ENCODE results near the gene KIR2DL3. TPM values are rescaled to one million over a fixed set of nuclear protein-coding genes. Genes with fewer than 3 reads are reported as not detected.
"Not testable (repeated sequence)": the region's sequence is repeated elsewhere in the genome, so short reads cannot be mapped to it uniquely, and the experiment has no call there.

The KIR2DL3 gene
- total RNA-seq, 4 donors from 2014 or later: not detected

GRCh38 chr19:54729416-54730188, 8.7 kb upstream of the KIR2DL3 start:
- H3K27ac ChIP-seq: no peak overlapping the region
- no peaks in the 10 kb centered on the region for H3K4me1 ChIP-seq
- no peaks in the 10 kb centered on the region for H3K36me3 ChIP-seq
- no peak for DNase-seq (ENCODE audit: low spot score in 2 of 2)
- H3K4me3 ChIP-seq: no peak overlapping the region
- WGBS, 2 donors: 77 to 80% methylated on average over 11 to 15 of the region's 15 CpGs
- TF ChIP-seq CTCF (IDR thresholded peaks at IDR 0.05): no peak
- no peak for TF ChIP-seq EP300 (IDR thresholded peaks at IDR 0.05)
- no peak for TF ChIP-seq POLR2A (IDR thresholded peaks at IDR 0.05)
- H3K27me3 ChIP-seq: no peaks in the 10 kb centered on the region
- peaks cover 0 to 24% (median 0%) of the 10 kb centered on the region in 4 donors for H3K9me3 ChIP-seq

DNA sequence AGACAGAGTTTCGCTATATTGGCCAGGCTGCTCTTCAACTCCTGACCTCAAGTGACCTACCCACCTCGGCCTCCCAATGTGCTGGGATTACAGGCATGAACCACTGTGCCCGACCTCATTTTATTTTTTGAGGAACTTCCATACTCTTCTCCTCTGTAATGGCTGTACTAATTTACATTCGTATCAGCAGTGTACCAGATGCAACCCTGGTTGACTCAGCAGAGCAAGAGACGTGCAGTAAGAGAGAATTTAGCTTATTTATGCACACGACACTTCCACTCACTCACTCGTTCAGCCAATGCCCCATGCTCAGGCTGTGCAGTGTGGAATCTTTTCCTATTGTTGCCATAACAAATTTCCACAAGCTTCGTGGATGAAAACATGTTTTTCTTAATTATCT, 7.1 kb upstream of the KIR2DL3 start:
- 58 to 60% methylated on average over 8 of the region's 8 CpGs for WGBS, 2 donors
- Histone ChIP-seq H3K4me3 (no peak overlapping the region), H3K4me1 (no peaks in the 10 kb centered on the region), H3K9me3 (peaks cover 0 to 19% (median 0%) of the 10 kb centered on the region in 4 donors), H3K36me3 (no peaks in the 10 kb centered on the region), H3K27ac (no peak overlapping the region), H3K27me3 (no peaks in the 10 kb centered on the region)
- no peak for TF ChIP-seq CTCF (IDR thresholded peaks at IDR 0.05)
- no peak for DNase-seq (ENCODE audit: low spot score in 2 of 2)

GRCh38 chr19:54738715-54739114, 402 bp downstream of the KIR2DL3 start:
- Histone ChIP-seq H3K36me3 (no peaks in the 10 kb centered on the region), H3K4me3 (no peak overlapping the region), H3K4me1 (no peaks in the 10 kb centered on the region), H3K27ac (no peak overlapping the region), H3K27me3 (no peaks in the 10 kb centered on the region), H3K9me3 (no peaks in the 10 kb centered on the region)
- no peak for TF ChIP-seq EP300 (IDR thresholded peaks at IDR 0.05)
- TF ChIP-seq POLR2A (IDR thresholded peaks at IDR 0.05): no peak
- no peak for TF ChIP-seq CTCF (IDR thresholded peaks at IDR 0.05)
- 59 to 75% methylated on average over 1 of the region's 1 CpG for WGBS, 2 donors
- DNase-seq (ENCODE audit: low spot score in 2 of 2): no peak

DNA sequence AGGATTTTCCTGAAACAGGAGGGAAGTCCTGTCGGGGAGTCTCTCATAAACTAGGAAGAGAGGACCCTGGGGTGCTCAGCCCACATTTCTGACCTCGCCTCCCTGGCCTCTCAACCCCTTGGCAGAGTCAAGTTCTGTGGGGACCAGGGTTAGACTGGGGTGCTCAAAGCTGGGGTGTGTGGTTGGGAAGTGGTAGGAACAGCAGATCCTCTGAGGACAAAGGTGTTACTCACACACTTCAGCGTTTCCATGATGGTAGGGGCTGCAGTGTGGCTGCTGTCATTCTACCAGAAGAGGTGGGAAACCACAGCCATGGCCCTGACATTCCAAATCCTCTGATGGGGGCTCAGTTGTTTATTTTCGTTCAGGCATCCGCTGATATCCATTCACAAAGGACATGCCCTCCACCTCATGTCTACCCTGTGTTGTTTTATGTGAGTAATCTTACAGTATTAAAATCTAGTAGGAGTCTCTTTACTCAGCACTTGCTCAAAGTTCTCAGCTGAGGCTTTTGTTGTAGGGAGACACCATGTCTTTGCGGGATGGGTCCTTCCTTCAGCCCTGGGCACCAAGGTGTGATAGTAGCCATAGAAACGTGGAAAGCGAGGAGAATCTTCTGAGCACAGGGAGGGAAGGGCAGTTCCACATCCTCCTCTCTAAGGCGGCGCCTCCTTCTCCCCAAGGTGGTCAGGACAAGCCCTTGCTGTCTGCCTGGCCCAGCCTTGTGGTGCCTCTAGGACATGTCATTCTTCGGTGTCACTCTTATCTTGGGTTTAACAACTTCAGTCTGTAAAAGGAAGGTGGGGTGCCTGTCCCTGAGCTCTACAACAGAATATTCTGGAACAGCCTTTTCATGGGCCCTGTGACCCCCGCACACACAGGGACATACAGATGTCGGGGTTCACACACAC, 1.5 kb downstream of the KIR2DL3 start:
- no peak for TF ChIP-seq EP300 (IDR thresholded peaks at IDR 0.05)
- no peak for TF ChIP-seq POLR2A (IDR thresholded peaks at IDR 0.05)
- TF ChIP-seq CTCF (IDR thresholded peaks at IDR 0.05): no peak
- Histone ChIP-seq H3K27ac (no peak overlapping the region), H3K4me1 (no peaks in the 10 kb centered on the region), H3K4me3 (no peak overlapping the region), H3K27me3 (no peaks in the 10 kb centered on the region), H3K36me3 (no peaks in the 10 kb centered on the region), H3K9me3 (peaks cover 0 to 5% (median 0%) of the 10 kb centered on the region in 4 donors)
- WGBS, 2 donors: 77 to 79% methylated on average over 13 of the region's 13 CpGs
- DNase-seq (ENCODE audit: low spot score in 2 of 2): no peak

- not testable (repeated sequence) for H3K27me3 ChIP-seq; H3K9me3 ChIP-seq; H3K36me3 ChIP-seq; H3K27ac ChIP-seq; H3K4me3 ChIP-seq; DNase-seq (ENCODE audit: low spot score in 2 of 2); H3K4me1 ChIP-seq
- WGBS, 2 donors: 62 to 63% methylated on average over 5 of the region's 5 CpGs
Observed at GRCh38 chr19:54741950-54742349, 3.6 kb downstream of the KIR2DL3 start.

DNA sequence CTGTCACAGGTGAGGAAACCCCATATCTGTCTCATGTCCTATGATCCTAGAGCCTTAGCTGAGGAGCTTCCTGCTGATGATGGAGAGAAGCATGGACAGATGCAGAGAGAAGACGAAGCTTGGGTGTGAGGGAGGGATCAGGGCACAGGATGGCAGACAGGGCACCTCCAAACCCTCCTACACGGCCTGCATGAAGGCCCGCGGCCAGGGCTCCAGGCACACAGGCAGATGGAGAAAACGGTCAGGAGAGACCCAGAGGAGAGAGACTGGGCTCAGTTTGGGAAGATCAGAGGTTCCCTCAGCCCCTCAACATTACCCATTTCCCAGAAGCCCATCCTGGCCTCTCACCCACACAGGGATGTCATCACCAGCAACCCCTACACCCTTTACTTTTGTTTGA, 5.8 kb downstream of the KIR2DL3 start:
- WGBS, 2 donors: 75 to 76% methylated on average over 5 of the region's 5 CpGs
- DNase-seq (ENCODE audit: low spot score in 2 of 2): not testable (repeated sequence)

GRCh38 chr19:54747614-54748322, 9.5 kb downstream of the KIR2DL3 start:
- not testable (repeated sequence) for H3K9me3 ChIP-seq; H3K27me3 ChIP-seq; H3K27ac ChIP-seq; H3K4me1 ChIP-seq; H3K36me3 ChIP-seq; H3K4me3 ChIP-seq; DNase-seq (ENCODE audit: low spot score in 2 of 2)
- 57 to 74% methylated on average over 8 to 9 of the region's 9 CpGs for WGBS, 2 donors

More for the DNA sequence above, 5.8 kb downstream of the KIR2DL3 start:
- H3K4me3 ChIP-seq, H3K4me1 ChIP-seq, H3K36me3 ChIP-seq, H3K27ac ChIP-seq, H3K9me3 ChIP-seq, H3K27me3 ChIP-seq: not testable (repeated sequence)

GRCh38 chr19:54750276-54750675, 12.0 kb downstream of the KIR2DL3 start:
- not testable (repeated sequence) for H3K4me1 ChIP-seq; DNase-seq (ENCODE audit: low spot score in 2 of 2); H3K4me3 ChIP-seq; H3K9me3 ChIP-seq; H3K27me3 ChIP-seq; H3K36me3 ChIP-seq; H3K27ac ChIP-seq
- 44 to 56% methylated on average over 6 of the region's 6 CpGs for WGBS, 2 donors
